ENCODE results near the gene UNC80.

GRCh38 chr2:209986415-209986814 lies 214.8 kb downstream of the UNC80 start:
- TF ChIP-seq MAX (IDR thresholded peaks at IDR 0.05) (no peak), JUN (IDR thresholded peaks at IDR 0.05) (no peak), RAD21 (conservative IDR thresholded peaks at IDR 0.05 in 1 of 2, IDR thresholded peaks at IDR 0.05 in 1 of 2) (no peak), GATA3 (IDR thresholded peaks at IDR 0.05; ENCODE audit: borderline replicate concordance) (no peak), USF2 (IDR thresholded peaks at IDR 0.05) (no peak), NR3C1 (IDR thresholded peaks at IDR 0.05) (no peak), MYC (IDR thresholded peaks at IDR 0.05; ENCODE audit: borderline replicate concordance, low read length) (no peak), FOSL2 (IDR thresholded peaks at IDR 0.05) (no peak), FOSL2 (CRISPR knock-in tag; IDR thresholded peaks at IDR 0.05) (no peak), CEBPB (IDR thresholded peaks at IDR 0.05) (no peak), POLR2A (IDR thresholded peaks at IDR 0.05; ENCODE audit: low read length) (no peak)
- TF ChIP-seq, protein P1, sequence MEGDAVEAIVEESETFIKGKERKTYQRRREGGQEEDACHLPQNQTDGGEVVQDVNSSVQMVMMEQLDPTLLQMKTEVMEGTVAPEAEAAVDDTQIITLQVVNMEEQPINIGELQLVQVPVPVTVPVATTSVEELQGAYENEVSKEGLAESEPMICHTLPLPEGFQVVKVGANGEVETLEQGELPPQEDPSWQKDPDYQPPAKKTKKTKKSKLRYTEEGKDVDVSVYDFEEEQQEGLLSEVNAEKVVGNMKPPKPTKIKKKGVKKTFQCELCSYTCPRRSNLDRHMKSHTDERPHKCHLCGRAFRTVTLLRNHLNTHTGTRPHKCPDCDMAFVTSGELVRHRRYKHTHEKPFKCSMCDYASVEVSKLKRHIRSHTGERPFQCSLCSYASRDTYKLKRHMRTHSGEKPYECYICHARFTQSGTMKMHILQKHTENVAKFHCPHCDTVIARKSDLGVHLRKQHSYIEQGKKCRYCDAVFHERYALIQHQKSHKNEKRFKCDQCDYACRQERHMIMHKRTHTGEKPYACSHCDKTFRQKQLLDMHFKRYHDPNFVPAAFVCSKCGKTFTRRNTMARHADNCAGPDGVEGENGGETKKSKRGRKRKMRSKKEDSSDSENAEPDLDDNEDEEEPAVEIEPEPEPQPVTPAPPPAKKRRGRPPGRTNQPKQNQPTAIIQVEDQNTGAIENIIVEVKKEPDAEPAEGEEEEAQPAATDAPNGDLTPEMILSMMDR (IDR thresholded peaks at IDR 0.05), result no peak
- TF ChIP-seq, protein P2, sequence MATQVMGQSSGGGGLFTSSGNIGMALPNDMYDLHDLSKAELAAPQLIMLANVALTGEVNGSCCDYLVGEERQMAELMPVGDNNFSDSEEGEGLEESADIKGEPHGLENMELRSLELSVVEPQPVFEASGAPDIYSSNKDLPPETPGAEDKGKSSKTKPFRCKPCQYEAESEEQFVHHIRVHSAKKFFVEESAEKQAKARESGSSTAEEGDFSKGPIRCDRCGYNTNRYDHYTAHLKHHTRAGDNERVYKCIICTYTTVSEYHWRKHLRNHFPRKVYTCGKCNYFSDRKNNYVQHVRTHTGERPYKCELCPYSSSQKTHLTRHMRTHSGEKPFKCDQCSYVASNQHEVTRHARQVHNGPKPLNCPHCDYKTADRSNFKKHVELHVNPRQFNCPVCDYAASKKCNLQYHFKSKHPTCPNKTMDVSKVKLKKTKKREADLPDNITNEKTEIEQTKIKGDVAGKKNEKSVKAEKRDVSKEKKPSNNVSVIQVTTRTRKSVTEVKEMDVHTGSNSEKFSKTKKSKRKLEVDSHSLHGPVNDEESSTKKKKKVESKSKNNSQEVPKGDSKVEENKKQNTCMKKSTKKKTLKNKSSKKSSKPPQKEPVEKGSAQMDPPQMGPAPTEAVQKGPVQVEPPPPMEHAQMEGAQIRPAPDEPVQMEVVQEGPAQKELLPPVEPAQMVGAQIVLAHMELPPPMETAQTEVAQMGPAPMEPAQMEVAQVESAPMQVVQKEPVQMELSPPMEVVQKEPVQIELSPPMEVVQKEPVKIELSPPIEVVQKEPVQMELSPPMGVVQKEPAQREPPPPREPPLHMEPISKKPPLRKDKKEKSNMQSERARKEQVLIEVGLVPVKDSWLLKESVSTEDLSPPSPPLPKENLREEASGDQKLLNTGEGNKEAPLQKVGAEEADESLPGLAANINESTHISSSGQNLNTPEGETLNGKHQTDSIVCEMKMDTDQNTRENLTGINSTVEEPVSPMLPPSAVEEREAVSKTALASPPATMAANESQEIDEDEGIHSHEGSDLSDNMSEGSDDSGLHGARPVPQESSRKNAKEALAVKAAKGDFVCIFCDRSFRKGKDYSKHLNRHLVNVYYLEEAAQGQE (IDR thresholded peaks at IDR 0.05), result no peak
